Activated gamma-delta T cell treated with Interleukin-2 at 50 U/mL for 16 hours (primary cell): Measurements from ENCODE around the gene DIP2C.
"Not testable (repeated sequence)": the region's sequence is repeated elsewhere in the genome, so short reads cannot be mapped to it uniquely, and the experiment has no call there.

Source experiments
- DNase-seq: peaks from one replicate; pipeline ENCODE4 v3.0.0-alpha.2; 2020

The DIP2C gene

GRCh38 chr10:672992-673391, 16.5 kb downstream of the DIP2C start:
- DNase-seq: no peak

DNA sequence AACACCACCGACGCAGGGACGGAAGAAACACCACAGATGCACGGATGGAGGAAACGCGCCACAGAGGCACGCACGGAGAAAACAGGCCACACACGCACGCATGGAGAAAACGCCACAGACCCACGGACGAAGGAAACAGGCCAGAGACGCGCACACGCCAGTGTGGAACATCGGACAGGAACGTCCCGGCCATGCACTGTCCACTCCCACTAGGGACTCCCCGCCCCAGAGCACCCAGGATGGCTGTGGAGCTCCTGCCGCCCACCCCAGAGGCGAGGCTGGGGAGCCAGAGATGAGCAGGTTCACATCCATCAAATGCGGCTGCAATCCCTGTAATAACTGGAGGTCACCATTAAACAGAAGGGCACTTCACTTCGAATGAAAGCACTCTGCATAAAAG, 17.3 kb downstream of the DIP2C start:
- no peak for DNase-seq

GRCh38 chr10:670990-671389, 18.5 kb downstream of the DIP2C start:
- DNase-seq: no peak

DNA sequence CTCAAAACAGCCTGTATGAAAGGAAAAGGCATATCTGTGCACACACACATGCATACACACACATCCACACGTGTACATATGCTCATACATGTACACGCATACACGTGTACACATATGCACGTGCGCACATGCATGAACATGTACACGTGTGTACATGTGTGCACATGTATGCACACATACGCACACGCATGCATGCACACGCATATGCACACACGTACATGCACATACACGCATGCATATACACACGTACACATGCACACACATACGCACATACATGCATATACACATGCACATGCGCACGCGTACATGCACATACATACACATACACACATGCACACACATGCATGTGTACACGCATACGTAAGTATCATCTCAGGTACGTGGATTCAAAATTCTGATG, 19.4 kb downstream of the DIP2C start:
- DNase-seq: no peak

GRCh38 chr10:668786-669485, 20.5 kb downstream of the DIP2C start:
- no peak for DNase-seq

DNA sequence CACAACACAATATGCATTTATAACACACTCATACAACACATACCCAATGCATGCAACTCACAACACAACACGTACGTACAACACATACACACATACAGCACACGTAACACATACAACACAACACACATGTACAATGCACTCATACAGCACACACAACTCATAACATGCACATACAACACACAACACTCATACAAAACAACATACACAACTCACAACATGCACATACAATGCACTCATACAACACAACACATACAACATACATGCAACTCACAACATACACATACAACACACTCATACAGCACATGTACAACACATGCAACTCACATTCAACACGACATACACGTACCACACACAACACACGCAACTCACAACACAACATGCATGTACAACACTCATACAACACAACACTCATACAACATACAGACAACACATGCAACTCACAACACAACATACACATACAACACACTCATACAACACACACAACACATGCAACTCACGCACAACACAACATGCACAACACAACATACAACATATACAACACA, 21.8 kb downstream of the DIP2C start:
- DNase-seq: no peak

DNA sequence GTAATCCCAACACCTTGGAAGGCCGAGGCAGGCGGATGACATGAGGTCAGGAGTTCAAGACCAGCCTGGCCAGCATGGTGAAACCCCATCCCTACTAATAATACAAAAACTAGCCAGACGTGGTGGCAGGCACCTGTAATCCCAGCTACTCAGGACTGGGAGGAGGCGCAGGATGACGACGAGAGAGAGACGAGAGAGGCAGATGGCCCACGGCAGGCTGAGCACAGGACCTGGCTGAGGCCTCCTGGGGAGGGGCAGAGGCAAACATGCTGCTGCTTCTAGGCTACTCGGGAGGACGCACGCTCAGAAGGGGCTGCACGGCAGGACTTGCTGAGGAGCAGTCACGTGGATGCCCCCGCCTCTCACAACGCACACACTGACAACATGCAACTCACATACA, 22.4 kb downstream of the DIP2C start:
- no peak for DNase-seq

DNA sequence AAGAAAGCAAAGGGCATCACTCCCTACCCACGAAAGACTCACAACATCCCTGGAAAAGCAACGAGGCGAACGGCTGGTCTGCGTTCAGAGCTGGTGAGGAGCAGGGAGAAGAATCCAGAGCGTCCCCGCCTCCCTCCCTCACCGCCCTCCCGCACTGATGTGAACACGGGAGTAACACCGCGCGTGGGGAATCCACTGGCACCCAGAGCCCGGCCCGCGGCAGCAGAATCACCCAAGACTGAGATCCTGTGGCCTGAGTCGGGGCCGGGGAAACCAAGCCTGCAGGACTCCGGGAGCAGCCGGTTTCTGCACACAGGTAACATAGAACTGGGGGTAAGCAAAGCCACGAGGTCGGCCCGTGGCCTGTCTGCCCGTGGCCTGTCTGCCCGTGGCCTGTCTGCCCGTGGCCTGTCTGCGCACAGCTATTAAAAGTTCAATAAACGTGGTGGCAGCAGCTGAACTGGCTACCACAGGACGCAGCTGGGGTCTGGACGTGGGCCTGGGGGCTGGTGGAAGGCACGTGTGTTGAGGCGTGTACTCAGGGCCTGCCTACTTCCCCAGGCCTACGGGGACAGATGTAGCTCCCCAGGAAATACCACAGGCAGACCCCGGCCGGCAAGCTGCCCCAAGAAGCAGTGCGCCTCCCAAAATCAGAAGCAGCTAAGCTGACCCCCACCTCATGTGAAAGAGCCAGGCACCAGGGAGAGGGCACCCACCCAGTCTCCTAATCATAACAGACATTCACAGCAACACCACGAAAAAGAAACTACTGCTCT, 23.0 kb downstream of the DIP2C start:
- no peak for DNase-seq

DNA sequence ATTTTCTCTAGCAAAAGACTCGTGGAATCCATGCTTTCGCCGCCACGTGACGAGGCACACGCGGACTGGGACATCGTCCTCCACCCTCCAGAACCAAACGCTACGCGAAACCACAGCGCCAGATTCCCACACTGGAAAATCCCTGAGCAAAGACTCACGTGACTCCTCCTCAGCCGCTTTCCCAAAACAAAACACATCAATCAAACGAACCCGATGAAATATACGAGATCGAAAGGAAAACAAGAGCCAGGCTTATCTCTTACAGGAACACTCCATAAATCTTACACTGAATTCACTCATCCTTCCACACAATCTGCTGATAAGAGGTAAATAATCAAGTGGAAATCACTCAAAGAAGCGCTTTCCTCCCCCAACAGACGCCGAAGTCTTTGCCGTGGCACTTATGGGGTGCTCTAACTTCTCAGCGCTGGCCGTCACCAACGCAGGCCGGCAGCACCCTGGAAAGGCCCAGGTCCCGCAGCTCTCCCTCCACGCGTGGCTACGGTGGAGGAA, 23.8 kb downstream of the DIP2C start:
- no peak for DNase-seq

DNA sequence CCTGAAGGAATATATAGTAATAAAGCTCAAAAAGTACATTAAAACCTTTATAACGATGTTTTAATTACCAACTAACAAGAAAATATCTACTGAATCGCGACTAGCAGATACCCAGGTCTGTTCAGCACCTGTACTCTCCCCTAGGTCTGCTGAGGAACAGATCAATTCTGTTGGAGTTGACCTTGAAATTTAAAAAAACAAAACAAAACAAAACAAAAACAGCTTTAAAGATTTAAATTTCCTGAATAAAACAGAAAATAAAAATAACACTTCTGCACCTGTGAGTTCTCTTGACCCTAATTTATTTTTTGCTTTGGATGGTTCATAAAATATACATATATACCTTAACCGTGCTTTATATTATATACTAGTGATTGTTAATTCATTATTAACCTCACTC, 24.6 kb downstream of the DIP2C start:
- no peak for DNase-seq

- DNase-seq: no peak
These were observed 25.2 kb downstream of the DIP2C start for GRCh38 chr10:664301-664700.

GRCh38 chr10:663831-664251, 25.6 kb downstream of the DIP2C start:
- DNase-seq: no peak

- DNase-seq: no peak
These were observed 26.1 kb downstream of the DIP2C start for GRCh38 chr10:663466-663751.

- DNase-seq: no peak
These were observed 26.6 kb downstream of the DIP2C start for GRCh38 chr10:662686-663465.

DNA sequence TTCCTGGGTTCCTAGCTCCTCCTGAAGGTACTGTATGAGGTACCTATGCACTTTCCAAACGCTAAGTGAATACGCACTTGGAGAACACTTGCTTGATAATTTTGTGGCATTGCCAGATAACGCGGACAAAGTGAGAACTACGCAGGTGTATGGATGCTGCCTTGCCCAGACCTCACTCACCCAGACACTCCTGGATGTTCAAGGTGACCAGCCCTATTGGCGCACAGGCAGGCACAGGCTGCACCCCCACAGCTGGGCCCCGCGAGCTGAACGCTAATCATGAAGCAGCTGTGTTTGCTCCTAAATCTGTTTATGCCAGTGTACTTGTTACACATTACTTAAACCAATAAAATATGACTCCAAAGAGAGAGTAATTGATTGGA, 27.3 kb downstream of the DIP2C start:
- no peak for DNase-seq

DNA sequence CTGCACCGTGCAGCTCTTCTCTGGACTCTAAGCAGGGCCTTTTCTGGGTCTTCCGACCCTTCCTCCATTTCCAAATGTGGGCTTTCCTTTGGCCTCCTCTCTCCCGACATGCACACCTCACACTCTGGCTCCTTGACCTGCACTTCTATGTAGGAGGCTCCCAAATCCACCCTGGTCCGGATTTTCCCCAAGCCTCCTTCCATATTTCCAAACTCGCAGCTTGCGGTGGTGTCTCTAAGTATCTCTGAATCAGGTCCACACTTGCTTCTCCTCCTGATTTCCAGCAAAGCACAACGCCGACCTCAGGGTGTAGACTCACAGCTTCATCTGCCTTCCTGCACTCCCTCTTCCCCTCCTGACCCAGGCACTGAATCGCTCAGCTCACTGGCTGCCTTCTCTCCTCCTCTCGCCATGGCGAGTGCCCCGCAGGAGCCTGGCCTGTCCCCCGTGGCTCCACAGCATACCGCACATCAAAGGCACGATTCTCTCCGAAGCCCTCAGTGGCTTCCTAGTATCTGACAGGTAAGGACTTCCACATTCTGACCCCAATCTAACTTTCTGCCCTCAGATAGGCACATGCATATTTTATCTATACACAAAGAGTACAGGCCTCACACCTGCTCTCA, 27.8 kb downstream of the DIP2C start:
- DNase-seq: no peak

DNA sequence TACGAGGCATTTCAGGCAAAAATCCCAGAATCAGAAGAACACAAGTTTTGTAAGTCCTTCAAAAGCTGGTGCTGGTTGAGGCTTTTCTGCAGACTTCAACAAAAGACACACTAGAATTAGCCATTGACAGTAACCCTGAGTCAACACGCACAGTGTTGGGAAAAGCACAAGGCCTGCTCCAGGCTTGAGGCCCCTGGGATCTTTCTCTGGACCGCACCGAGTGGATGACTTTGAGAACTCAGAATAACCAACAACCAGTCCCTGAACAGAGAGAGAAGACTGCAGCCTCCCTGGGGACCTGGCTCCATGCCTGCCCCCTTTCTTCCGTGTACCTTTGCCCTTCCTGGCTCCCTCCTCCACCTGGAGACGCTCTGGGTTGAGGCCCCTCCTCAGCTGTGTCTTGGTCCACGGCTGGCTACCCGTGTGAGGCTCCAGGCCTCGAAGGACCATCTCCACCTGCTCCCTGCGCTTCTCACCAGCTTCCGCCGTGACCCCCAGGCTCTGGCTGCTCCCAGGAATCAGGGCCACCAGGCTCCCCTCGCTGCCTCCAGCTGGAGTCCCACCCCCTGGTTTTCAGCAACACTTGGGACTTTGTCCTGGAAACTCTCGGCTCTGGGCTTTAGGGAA, 28.4 kb downstream of the DIP2C start:
- DNase-seq: no peak

DNA sequence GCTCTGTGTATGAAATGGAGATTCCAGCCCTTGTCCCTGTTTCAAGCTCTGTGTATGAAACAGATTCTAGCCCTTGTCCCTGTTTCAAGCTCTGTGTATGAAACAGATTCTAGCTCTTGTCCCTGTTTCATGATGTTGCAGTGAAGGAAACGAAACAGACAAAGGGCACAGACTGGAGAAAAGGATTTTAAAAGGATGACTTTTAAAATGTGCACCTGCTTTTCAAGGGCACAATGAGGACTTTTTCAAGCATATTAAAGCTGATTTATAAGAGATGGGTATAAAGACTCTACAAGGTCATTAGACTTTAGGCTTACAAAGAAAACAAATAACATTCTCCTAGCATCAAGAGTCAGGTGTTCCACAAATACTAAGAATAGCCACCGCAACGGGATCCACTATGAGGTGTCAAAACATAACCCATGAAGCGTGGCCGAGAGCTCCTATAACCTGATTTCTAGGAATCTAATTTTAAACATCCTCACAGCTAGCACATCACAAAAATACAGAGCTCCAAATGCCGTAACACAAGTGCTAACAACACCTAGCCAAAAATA, 29.0 kb downstream of the DIP2C start:
- DNase-seq: no peak

DNA sequence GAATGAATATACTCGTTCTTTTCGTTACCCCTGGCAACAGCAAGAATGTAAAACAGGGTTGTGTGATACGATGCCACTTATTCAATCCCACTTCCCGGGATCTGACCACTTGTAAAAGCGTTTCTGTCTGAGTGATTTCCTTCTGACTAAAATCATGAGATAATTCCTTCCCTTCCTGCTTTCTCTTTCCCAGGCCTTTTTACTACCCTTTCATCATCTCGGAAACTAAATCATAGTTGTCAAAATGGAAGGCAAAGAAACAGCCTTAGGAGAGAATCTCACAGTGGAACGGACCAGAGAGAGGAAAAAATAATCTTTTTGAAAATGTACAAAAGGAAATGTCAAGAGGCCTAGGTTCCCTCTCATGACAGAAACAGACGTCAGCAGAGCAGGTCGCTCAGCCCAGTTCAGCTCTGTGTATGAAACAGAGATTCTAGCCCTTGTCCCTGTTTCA, 29.8 kb downstream of the DIP2C start:
- no peak for DNase-seq

GRCh38 chr10:657816-658350, 31.6 kb downstream of the DIP2C start:
- not testable (repeated sequence) for DNase-seq

DNA sequence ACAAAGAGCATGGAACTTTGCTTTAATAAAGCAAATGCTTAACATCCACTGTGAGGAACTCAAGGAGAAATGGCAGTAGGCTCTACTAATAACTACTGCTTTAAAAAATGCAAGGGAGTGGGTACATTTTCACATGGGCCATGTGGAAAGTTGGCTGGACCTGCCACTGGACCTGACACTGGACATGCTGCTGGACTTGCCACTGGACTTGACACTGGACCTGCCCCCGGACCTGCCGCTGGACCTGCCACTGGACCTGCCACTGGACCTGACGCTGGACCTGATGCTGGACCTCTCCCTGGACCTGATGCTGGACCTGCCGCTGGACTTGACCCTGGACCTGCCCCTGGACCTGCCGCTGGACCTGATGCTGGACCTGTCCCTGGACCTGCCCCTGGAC, 32.6 kb downstream of the DIP2C start:
- no peak for DNase-seq

GRCh38 chr10:655184-655583, 34.3 kb downstream of the DIP2C start:
- DNase-seq: no peak
